Right hindlimb (tissue), 1 donor: ENCODE data around the gene IRF2BPL.
A peak's percentile ranks its signal among the peaks of the same experiment; 100 is the strongest.

Experiments
- DNase-seq: peaks from one replicate; pipeline ENCODE4 v3.0.0-alpha.2; 2018

IRF2BPL gene

GRCh38 chr14:77053046-77053841 lies 24.7 kb upstream of the IRF2BPL start:
- DNase-seq: peak; percentile 86

GRCh38 chr14:77052281-77053044 lies 24.0 kb upstream of the IRF2BPL start:
- peak; percentile 34 for DNase-seq

- peak; percentile 71 for DNase-seq
Observed at GRCh38 chr14:77051116-77051515, 22.6 kb upstream of the IRF2BPL start.

DNA sequence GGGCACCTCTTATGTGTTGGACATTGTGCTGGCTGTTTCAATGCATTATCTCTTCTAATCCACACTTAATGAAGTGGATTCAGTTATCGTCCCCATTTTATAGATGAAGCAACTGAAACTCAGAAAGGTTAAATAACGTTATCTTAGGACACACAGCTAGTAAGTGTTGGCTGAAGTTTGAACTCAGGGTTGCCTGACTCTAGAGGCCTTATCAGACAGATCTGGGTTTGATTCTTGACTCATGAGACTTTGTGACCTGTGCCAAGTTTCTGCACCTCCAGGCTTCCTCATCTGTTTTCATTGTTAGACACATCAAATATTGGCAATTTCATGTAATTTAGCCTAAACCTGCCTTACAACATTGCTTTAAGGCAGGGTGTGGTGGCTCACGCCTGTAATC lies 18.2 kb upstream of the IRF2BPL start:
- DNase-seq: no peak

- peak; percentile 71 for DNase-seq
Observed at GRCh38 chr14:77045238-77046162, 17.0 kb upstream of the IRF2BPL start.

- peak; percentile 79 for DNase-seq
Observed at GRCh38 chr14:77044783-77045237, 16.3 kb upstream of the IRF2BPL start.

GRCh38 chr14:77043984-77044485 lies 15.5 kb upstream of the IRF2BPL start:
- peak; percentile 64 for DNase-seq

- peak; percentile 81 for DNase-seq
Observed at GRCh38 chr14:77043177-77043983, 14.9 kb upstream of the IRF2BPL start.

- peak; percentile 91 for DNase-seq
Observed at GRCh38 chr14:77041881-77042545, 13.5 kb upstream of the IRF2BPL start.

DNA sequence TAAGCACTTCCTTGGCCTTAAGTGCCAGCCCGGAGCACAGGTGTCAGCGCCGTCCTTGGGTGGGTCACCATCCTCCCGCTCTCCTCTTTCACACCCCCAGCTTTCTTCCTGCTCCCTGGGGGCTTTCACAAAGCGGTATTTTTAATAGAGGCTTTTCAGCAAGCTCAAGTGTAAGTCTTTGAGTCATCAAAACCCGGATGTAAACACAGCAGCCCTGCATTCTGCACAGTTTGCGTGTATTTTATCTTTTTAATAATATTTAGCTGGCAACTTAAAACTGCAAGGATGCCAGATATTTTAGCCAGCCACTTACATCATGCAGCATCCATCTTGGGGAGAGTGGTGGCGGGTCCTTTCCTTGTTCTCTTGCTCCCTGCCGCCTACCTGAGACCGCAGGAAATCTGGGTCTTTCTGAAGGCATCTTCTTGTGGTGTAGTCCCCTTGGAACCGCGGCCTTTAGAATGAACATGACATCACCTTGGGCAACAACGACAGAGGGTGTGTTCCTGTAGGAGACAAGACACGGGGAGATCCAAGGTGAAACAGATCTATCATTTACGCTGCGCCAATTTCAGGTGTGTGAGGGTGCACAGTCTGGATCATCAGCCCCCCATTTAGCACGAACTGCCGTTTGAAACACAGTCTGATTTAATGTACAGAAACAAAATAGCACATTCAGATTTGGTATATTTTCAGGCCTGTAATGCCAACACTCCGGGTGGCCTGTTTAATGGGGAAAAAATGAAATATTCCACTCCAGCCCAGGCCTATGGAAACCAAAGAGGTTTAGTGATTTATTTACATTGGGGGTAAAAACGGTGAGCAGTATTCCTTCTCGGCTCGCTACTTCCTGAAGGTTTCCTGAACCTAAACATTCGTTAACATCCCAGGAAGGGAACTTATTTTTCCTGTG lies 12.5 kb upstream of the IRF2BPL start:
- DNase-seq: peak; percentile 51

DNA sequence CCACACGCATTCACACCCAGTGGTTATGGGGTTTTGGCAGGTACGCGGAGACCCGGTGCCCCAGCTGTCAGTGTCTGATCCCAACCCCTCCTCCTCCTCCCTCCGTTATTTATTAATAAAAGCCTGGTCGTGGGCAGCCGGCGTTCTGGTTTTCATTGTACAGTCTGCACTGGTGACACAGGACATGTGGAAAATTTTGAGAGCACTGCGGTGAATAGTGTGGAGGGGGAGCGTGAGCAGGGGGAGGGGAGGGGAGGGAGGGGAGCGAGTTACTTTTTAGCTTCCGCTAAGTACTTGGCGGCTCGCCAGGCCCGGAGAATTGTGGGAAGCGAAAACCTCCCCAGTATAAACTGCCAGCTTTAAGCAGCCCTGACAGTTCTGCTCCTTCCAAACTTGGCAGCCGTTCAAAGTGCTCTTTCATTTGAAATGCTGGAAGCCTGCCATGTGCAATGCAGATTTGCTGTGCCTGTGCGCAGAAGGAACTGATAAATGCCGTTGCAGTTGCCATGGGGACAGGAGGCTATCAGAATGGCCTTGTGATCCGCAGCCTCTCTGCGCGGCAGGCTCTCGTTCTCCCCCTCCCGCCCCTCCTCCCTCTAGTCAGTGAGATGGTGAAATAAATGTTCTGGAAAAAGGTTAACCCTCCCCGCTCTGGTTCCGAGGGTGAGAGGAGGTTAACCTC lies 11.7 kb upstream of the IRF2BPL start:
- DNase-seq: peak; percentile 99

DNA sequence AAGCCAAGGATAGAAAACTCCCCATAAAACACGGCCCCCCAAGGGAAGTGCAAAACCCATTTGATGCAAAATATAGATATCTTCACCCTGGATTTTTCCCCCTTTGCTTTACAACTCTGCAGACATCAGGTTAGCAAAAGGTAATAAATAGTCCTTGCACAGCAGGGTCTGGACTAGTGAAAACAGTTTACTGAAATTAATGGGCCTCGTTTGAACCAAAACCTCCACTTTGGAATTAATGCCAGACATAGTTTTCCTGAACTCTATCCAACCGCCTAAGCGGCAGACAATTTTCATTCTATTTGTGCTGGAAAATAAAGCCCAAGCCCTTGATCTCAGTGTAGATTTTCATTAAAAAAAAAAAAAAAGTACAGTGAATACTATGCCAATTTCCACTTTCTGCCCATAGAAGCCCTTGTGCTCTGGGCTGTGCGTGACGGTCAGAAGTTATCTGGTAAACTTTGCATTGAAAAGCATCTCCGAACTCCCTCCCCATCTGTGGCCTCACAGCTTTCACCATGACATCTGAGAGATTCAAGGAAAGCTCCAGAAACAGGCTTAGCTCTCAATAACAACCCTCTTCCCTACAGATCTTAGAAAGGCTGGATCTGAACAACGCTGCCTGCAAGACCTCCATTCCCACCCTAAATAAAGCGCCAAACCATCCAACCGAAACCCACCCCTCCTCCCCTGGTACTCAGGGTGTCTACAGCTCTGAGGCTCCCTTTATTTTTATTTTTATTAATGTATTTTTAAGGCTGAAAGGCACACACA lies 11.0 kb upstream of the IRF2BPL start:
- DNase-seq: peak; percentile 74

GRCh38 chr14:77037938-77038568 lies 9.5 kb upstream of the IRF2BPL start:
- DNase-seq: peak; percentile 49

GRCh38 chr14:77037215-77037937 lies 8.9 kb upstream of the IRF2BPL start:
- DNase-seq: no peak

GRCh38 chr14:77036484-77037214 lies 8.1 kb upstream of the IRF2BPL start:
- no peak for DNase-seq

DNA sequence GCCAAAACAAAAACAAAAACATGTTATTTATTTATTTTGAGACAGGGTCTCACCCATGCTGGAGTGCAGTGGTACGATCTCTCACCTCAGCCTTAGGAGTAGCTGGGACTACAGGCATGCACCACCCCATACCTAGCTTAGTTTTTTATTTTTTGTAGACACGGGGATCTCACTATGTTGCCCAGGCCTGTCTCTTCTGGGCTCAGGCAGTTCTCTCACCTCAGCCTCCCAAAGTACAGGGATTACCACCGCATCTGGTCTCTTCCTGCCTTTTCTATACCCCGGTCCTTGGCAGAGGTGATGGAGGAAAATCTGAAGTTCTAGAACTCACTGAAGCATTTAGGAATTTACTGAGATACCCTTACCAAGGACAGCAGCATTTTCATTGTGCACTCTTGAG lies 6.8 kb upstream of the IRF2BPL start:
- DNase-seq: no peak
